Measurements from ENCODE around the gene DNAH2. TPM values are rescaled to one million over a fixed set of nuclear protein-coding genes. Genes with fewer than 3 reads are reported as not detected.

DNAH2 gene
- total and polyA plus RNA-seq, 2 of the 8 experiments (the other 6 are each of a cell fraction or from before 2014, with no cell fraction given), result 0.13 to 0.18 TPM

GRCh38 chr17:7715936-7716886, 1.3 kb upstream of the DNAH2 start:
- Histone ChIP-seq H3K23ac (ENCODE audit: insufficient read length) (no peak overlapping the region), H2AK5ac (ENCODE audit: low read depth, low read length) (0 out of 2 replicates have a peak overlapping the region, but pooled peaks have one; percentile 75), H3K56ac (replicated peaks; ENCODE audit: insufficient read length, low read depth, low read length) (no peak overlapping the region), H3K27me3 (replicated peaks in 1 of 4; ENCODE audit: control insufficient read depth in 3 of 4, extremely low read depth in 1 of 4, insufficient read depth in 3 of 4, low read length in 3 of 4) (peaks cover 0 to 21% (median 7%) of the 10 kb centered on the region in 4 experiments; a peak in 3 of 7 replicates), H4K5ac (ENCODE audit: insufficient read length, low read depth, low read length) (peak overlapping the region; percentile 24), H3K4me1 (replicated peaks in 1 of 4; ENCODE audit: control insufficient read depth in 3 of 4, insufficient read depth in 4 of 4, low read length in 3 of 4) (peaks cover 6 to 27% (median 18%) of the 10 kb centered on the region in 4 experiments), H3K4me3 (ENCODE audit: extremely low read depth in 1 of 4, insufficient read depth in 2 of 4, low read depth in 3 of 4, low read length in 4 of 4) (peak overlapping the region; percentile 35 to 75 (median 52); a peak in 7 of 8 replicates), H3K9me3 (ENCODE audit: insufficient read depth in 2 of 2, low read depth in 1 of 2, low read length in 1 of 2) (no peaks in the 10 kb centered on the region), H3K79me2 (ENCODE audit: control insufficient read depth in 1 of 2, insufficient read depth in 2 of 2, low read length in 2 of 2) (no peaks in the 10 kb centered on the region), H3K79me1 (ENCODE audit: low read depth, low read length) (no peaks in the 10 kb centered on the region; the same call in 1 of the 2 replicates), H2BK5ac (ENCODE audit: low read depth, low read length) (peak overlapping the region; percentile 73; the same call in 1 of the 2 replicates), H3K9ac (replicated peaks in 1 of 4; ENCODE audit: extremely low read depth in 1 of 4, low read depth in 3 of 4, low read length in 3 of 4) (no peak overlapping the region), H4K91ac (replicated peaks; ENCODE audit: insufficient read length, low read length) (peak overlapping the region; percentile 32), H3K14ac (ENCODE audit: insufficient read length) (no peak overlapping the region), H3K23me2 (ENCODE audit: low read depth, low read length) (peaks cover 9% of the 10 kb centered on the region), H3K27ac (ENCODE audit: low read depth, low read length) (no peak overlapping the region), H2BK12ac (ENCODE audit: low read depth, low read length) (peak overlapping the region; percentile 22; the same call in 1 of the 2 replicates), H3K4ac (replicated peaks; ENCODE audit: insufficient read length, low read depth, low read length) (no peak overlapping the region), H4K8ac (ENCODE audit: extremely low read depth, insufficient read depth, low read length) (no peak overlapping the region), H2BK15ac (ENCODE audit: low read length) (peak overlapping the region; percentile 94), H3K18ac (ENCODE audit: extremely low read depth, low read length) (peak overlapping the region; percentile 71), H2BK120ac (replicated peaks; ENCODE audit: low read depth, low read length) (no peak overlapping the region), H4K20me1 (replicated peaks in 1 of 2; ENCODE audit: control insufficient read depth in 1 of 2, insufficient read depth in 2 of 2, low read length in 2 of 2) (no peaks in the 10 kb centered on the region), H3K4me2 (ENCODE audit: insufficient read depth in 1 of 2, low read depth in 2 of 2, low read length in 2 of 2) (peak overlapping the region; percentile 70 to 93), H2AFZ (ENCODE audit: low read length) (no peak overlapping the region), H3K36me3 (ENCODE audit: control insufficient read depth in 2 of 4, insufficient read depth in 4 of 4, low read length in 3 of 4) (no peaks in the 10 kb centered on the region), H2BK20ac (ENCODE audit: low read length) (peak overlapping the region; percentile 51)
- CTCF ChIA-PET (ENCODE audit: partially characterized antibody), result interaction anchor here (0.5 to 10.1 kb wide), 19 partner anchors 11 to 274 kb away, joined by 3 to 86 read pairs (median 3); partner anchors contain the start of genes EFNB3, SAT2, SENP3 and SHBG
- TF ChIP-seq SUZ12 (IDR thresholded peaks at IDR 0.05; ENCODE audit: low read length) (peak; percentile 28; the same call in 1 of the 2 replicates), TAF1 (IDR thresholded peaks at IDR 0.05; ENCODE audit: low read depth, low read length) (no peak), SP4 (IDR thresholded peaks at IDR 0.05; ENCODE audit: low read length) (0 out of 2 replicates have a peak, but pooled peaks have one; percentile 3)
- POLR2A ChIA-PET (ENCODE audit: partially characterized antibody), result interaction anchor here (0.6 to 8.8 kb wide), 13 partner anchors 8 to 215 kb away, joined by 3 to 88 read pairs (median 3); partner anchors contain the start of genes ATP1B2, EFNB3, NAA38 and SAT2
- FAIRE-seq (no peak), DNase-seq (ENCODE audit: low read depth in 1 of 2, low spot score in 2 of 2) (no peak)
- WGBS, 2 experiments (ENCODE audit: extremely low coverage in 1 of 2, insufficient coverage in 1 of 2, insufficient read length in 1 of 2, insufficient replicate concordance in 2 of 2, low coverage in 1 of 2, low lambda C conversion rate in 2 of 2, missing lambda C conversion rate in 1 of 2), result 55% methylated on average over 19 of the region's 20 CpGs; no CpG with 5 or more reads in 1 of the 2 experiments
